GM23248 (cell line): ENCODE results near the gene HOXC9.

Source experiments
- EZH2 ChIP-seq: fragments of 200-600 bp; sonication (generic); IDR thresholded peaks from 2 replicates; pipeline ENCODE4 v1.6.1; 2018; ENCODE audit warnings: antibody characterized with exemption, mild to moderate bottlenecking; ENCODE audit not compliant: insufficient read depth, poor library complexity, severe bottlenecking
- EZH2phosphoT487 ChIP-seq: fragments of 200-600 bp; sonication (generic); IDR thresholded peaks from 2 replicates; pipeline ENCODE4 v1.6.1; 2018; ENCODE audit warnings: antibody characterized with exemption, moderate library complexity, mild to moderate bottlenecking, low read depth; ENCODE audit not compliant: insufficient read depth

- TF ChIP-seq EZH2 = peak; percentile 49
- TF ChIP-seq EZH2phosphoT487 = peak; percentile 25; the same call in 1 of the 2 replicates
Observed at GRCh38 chr12:53985994-53986685, 13.8 kb upstream of the HOXC9 start.
